Measurements from ENCODE around the gene WAPL.

Gene WAPL

DNA sequence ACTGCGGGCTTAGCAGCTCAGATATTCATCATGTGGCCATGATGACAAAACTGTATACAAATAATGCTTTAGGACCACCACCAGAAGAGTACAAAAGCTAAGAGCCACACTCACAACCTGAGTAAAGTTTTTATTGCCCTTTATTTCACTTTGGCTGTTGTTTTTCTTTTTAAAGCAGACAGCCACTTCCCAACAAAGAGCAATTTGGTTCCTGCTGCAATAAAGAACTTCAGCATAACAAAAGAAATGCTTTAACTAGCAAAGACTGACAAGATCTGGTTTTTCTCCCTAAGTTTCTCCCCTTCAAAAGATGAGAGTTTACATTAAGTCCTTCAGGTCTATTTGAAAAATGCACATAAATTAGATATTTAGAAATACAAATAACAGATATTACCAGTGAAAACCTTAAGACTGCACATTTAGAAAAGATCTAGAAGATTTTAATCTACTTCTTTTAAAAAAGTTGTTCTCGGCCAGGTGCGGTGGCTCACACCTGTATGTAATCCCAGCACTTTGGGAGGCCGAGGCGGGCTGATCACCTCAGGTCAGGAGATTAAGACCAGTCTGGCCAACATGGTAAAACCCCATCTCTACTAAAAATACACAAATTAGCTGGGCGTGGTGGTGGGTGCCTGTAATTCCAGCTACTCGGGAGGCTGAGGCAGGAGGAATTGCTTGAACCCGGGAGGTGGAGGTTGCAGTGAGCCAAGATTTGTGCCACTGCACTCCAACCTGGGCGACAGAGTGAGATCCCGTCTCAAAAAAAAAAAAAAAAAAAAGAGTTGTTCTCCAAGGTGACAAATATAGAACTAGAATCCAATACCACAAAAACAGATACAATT, 59.4 kb downstream of the WAPL start:
- DNase-seq, result no peak

GRCh38 chr10:86451604-86451960, 70.0 kb downstream of the WAPL start:
- no peak for DNase-seq

DNA sequence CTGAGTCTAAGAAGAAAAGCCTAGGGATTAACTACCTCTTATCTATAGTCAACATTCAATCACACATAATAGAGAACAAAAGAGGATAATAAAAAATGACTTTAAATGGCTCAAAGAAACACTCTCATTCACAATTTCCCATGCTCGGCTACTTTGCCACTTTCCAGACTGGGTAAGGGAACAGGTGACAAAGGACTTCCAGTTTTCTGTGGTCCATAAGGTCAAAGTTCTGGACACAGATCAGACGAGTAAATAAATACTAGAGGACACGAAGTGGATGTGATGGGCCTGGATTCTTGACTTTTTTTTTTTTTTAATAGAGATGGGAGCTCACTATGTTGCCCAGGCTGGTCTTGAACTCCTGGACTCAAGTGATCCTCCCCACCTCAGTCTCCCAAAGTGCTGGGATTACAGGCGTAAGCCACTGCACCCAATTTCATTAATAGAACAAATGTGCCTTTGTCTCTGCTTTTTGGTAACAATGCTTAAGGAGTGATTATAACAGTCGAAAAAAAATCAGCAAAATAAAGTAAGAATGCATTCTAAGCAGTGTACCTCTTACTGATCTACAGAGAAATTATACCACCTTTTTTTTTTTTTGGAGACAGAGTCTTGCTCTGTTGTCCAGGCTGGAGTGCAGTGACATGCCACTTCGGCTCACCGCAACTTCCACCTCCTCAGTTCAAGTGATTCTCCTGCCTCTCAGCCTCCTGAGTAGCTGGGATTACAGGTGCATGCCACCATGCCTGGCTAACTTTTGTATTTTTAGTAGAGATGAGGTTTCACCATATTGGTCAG, 70.6 kb downstream of the WAPL start:
- no peak for DNase-seq

DNA sequence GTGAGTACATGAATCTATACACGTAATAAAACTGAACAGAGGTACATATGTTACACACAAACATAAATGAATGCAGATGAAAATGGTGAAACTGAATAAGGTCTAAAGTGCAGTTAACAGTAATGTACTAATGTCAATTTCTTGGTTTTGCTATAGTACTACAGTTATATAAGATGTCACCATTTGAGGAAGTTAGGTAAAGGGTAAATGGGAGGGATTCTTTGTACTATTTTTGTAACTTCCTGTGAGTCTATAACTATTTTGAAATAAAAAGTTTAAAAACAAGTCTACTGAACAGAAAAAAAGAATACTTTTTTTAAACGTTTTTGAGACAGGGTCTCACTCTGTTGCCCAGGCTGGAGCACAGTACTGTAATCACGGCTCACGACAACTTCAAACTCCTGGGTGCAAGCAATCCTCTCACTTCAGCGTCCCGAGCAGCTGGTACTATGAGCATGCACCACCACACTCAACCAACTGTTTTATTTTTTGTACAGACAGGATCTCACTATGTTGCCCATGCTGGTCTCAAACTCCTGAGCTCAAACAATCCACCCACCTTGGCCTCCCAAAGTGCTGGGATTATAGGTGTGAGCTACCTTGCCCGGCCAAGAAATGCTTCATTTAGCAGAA, 71.5 kb downstream of the WAPL start:
- DNase-seq, result no peak

- no peak for DNase-seq
Measured at GRCh38 chr10:86447432-86447831, 74.2 kb downstream of the WAPL start.

DNA sequence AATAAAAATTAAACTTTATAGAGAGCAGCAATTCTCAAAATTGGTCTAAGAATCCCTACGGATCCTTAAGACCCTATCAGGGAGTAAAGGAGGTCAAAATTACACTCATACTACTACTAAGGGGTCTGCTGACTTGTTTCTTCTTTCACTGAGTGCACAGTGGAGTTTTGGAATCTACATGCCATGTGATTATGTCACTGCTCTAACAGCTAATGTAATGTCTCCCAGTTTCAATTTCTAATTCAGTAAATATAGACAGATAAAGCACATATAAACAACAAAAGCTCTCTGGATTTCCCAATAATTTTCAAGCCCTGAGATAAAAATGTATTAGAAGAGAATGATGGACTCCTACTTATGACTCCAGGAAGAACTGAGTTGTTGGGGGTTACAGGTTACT, 74.6 kb downstream of the WAPL start:
- DNase-seq, result no peak

DNA sequence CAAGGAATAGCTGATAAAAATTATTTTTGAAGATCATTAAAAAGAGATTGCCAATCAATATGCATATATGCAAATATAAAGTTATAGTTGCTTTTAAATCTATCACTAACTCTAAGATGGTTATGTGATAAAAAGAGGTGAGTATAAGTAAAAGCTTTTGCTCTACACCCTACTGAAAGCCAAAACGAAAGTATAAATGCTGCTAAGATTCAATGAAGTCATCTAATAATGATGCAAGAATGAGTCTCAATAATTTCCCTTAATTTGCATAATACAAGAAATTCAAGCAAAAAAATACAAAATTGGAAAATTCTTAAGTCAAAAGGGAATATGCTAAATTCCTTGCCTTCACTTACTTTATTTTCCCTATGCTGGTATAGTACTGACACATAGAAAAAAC, 75.2 kb downstream of the WAPL start:
- no peak for DNase-seq

- no peak for DNase-seq
Measured at GRCh38 chr10:86443936-86444335, 77.7 kb downstream of the WAPL start.

DNA sequence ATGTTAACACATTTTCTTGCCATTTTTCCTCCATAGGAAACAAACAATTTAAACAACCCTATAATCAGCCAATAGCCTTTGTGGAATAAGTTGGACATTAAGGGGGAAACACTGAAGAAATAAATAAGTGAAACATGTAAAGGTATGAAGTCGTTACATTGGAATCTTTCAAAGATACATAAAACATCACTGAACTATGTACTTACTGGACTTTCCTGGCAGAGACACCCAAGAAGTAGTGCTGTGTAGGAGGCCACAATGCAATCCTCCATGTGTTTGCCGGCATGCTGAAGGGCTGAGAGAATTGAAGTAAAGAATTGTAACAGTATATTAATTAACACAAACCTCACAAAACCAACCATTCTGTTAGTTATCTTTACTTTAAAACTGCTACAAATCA, 78.5 kb downstream of the WAPL start:
- DNase-seq, result no peak

GRCh38 chr10:86440874-86441843, 80.4 kb downstream of the WAPL start:
- no peak for DNase-seq

- DNase-seq, result no peak
Measured at GRCh38 chr10:86439544-86439943, 82.0 kb downstream of the WAPL start.

- no peak for DNase-seq
Measured at GRCh38 chr10:86438091-86438749, 83.4 kb downstream of the WAPL start.

GRCh38 chr10:86437447-86437846, 84.1 kb downstream of the WAPL start:
- DNase-seq, result no peak

- DNase-seq, result no peak
Measured at GRCh38 chr10:86436963-86437362, 84.6 kb downstream of the WAPL start.

DNA sequence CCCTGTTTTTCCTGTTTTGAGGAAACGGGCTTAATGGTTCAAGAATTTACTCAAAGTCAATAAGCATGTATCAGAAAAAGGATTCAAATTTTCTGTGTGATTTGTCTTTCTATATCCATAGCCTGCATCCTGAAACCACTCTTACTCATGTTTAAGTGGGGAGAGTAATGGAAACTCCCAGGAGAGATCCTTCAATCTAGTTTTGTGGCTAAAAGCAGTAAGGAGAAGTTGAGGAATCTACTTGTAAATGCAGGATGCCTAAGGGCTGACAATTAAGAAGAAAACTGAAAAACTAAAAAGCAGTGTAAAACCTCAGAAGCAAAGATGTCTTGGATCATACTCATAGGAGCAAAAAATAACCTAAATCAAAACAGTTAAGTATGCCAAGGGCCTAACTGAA, 86.9 kb downstream of the WAPL start:
- DNase-seq, result no peak

GRCh38 chr10:86423739-86424138, 97.9 kb downstream of the WAPL start:
- DNase-seq, result no peak

- DNase-seq, result no peak
Measured at GRCh38 chr10:86419101-86419500, 102.5 kb downstream of the WAPL start.

DNA sequence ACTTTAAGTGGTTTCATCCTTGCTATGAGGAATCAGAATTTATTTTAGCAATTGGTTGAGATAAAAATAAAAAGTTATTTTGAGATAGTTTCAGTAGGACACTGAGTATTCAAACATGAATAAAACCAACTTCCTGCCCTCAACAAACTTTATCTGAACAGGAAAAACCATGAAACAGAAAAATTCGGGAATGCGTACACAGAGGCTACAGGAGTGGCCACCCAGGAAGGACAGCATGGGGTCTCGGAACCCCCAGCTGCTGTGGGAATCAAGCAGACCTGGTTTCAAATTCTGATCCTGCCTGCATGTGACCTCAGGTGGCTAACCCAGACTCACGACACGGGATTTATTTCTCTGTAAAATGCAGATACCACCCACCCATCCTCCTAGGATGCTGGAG, 106.0 kb downstream of the WAPL start:
- no peak for DNase-seq

DNA sequence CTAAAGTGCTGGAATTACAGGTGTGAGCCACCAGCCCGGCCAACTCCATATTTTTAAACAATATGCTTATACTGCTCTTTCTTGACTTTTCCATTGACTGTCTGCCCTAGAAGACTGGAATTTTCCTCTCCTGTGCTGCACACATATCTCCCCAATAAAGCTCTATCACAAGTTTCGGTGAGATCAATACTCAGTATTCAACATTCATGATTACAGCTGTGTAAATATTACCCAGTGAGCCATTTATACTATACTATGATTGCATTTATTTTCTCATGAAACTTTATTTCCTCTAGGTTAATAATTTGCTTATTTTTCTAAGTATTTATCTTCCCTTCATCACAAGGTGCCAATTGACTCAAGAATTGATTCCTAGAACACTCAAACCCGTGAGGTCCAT, 106.5 kb downstream of the WAPL start:
- no peak for DNase-seq

DNA sequence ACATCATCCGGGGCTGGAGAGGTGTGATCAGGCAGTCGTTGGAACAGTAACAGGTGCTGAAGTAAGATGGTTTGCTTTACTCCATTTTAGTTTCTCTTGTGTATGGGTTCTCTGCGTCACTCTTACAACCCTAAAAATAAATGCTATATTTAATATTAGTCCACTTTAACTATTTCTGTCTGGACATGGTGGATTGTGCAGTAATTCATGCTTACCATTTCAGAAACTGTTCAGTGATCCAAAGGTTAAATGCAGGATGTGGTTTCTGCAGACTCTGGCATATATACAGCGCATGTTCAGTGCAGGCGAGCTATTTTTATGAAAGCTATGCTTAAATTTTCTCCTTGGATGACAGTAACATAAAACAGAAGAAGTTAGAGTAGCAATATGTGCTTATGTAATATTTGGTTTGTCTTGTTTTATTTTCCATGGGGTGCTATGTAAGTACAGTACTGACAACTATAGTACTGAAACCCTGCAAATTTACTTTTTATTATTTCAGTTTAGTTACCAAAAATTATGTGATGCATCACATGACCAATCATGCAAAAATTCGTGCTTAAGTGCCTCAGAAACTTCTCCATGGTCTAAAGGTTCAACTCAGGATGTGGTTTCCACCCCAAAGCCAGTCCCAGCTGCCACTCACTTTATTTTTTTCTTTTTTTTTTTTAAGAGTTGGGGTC, 108.4 kb downstream of the WAPL start:
- no peak for DNase-seq

- DNase-seq, result no peak
Measured at GRCh38 chr10:86411852-86412560, 109.6 kb downstream of the WAPL start.

Measured in NCI-H1105 treated with DMSO at 0.1 percent for 48 hours (cell line).